Measurements from ENCODE around the gene TUBB8B. TPM values are rescaled to one million over a fixed set of nuclear protein-coding genes. Genes with fewer than 3 reads are reported as not detected.
"Not testable (repeated sequence)": the region's sequence is repeated elsewhere in the genome, so short reads cannot be mapped to it uniquely, and the experiment has no call there.

TUBB8B gene
- not detected in 2 replicates for total RNA-seq

- not testable (repeated sequence) for H3K27me3 ChIP-seq (ENCODE audit: control insufficient read depth, insufficient read depth, low read length)
These were observed at the start of gene TUBB8B for GRCh38 chr18:49176-49665. Gene TUBB8B, minus strand, starts transcription at chr18:49615. Its CDS starts 58 bp downstream, at chr18:49557.

GRCh38 chr18:97252-97914, 48.0 kb upstream of the TUBB8B start:
- not testable (repeated sequence) for H3K36me3 ChIP-seq (ENCODE audit: control insufficient read depth, insufficient read depth, low read length); H3K4me3 ChIP-seq (ENCODE audit: low read depth, low read length); H3K27me3 ChIP-seq (ENCODE audit: control insufficient read depth, insufficient read depth, low read length); DNase-seq (ENCODE audit: low read depth)

More at GRCh38 chr18:49176-49665, at the start of gene TUBB8B:
- not testable (repeated sequence) for H3K36me3 ChIP-seq (ENCODE audit: control insufficient read depth, insufficient read depth, low read length); H3K4me3 ChIP-seq (ENCODE audit: low read depth, low read length); DNase-seq (ENCODE audit: low read depth)

GRCh38 chr18:96767-97131, 47.3 kb upstream of the TUBB8B start:
- not testable (repeated sequence) for H3K36me3 ChIP-seq (ENCODE audit: control insufficient read depth, insufficient read depth, low read length); H3K4me3 ChIP-seq (ENCODE audit: low read depth, low read length); DNase-seq (ENCODE audit: low read depth); H3K27me3 ChIP-seq (ENCODE audit: control insufficient read depth, insufficient read depth, low read length)

GRCh38 chr18:96101-96766, 46.8 kb upstream of the TUBB8B start:
- not testable (repeated sequence) for H3K27me3 ChIP-seq (ENCODE audit: control insufficient read depth, insufficient read depth, low read length); H3K4me3 ChIP-seq (ENCODE audit: low read depth, low read length); DNase-seq (ENCODE audit: low read depth); H3K36me3 ChIP-seq (ENCODE audit: control insufficient read depth, insufficient read depth, low read length)

- DNase-seq (ENCODE audit: low read depth); H3K36me3 ChIP-seq (ENCODE audit: control insufficient read depth, insufficient read depth, low read length); H3K27me3 ChIP-seq (ENCODE audit: control insufficient read depth, insufficient read depth, low read length); H3K4me3 ChIP-seq (ENCODE audit: low read depth, low read length): not testable (repeated sequence)
These were observed 46.2 kb upstream of the TUBB8B start for GRCh38 chr18:95580-95979.

GRCh38 chr18:93897-94408, 44.5 kb upstream of the TUBB8B start:
- H3K27me3 ChIP-seq (ENCODE audit: control insufficient read depth, insufficient read depth, low read length); DNase-seq (ENCODE audit: low read depth); H3K4me3 ChIP-seq (ENCODE audit: low read depth, low read length); H3K36me3 ChIP-seq (ENCODE audit: control insufficient read depth, insufficient read depth, low read length): not testable (repeated sequence)

GRCh38 chr18:91561-91960, 42.1 kb upstream of the TUBB8B start:
- not testable (repeated sequence) for H3K36me3 ChIP-seq (ENCODE audit: control insufficient read depth, insufficient read depth, low read length); H3K27me3 ChIP-seq (ENCODE audit: control insufficient read depth, insufficient read depth, low read length); H3K4me3 ChIP-seq (ENCODE audit: low read depth, low read length); DNase-seq (ENCODE audit: low read depth)

GRCh38 chr18:90396-91193, 41.2 kb upstream of the TUBB8B start:
- H3K27me3 ChIP-seq (ENCODE audit: control insufficient read depth, insufficient read depth, low read length); H3K36me3 ChIP-seq (ENCODE audit: control insufficient read depth, insufficient read depth, low read length); DNase-seq (ENCODE audit: low read depth): not testable (repeated sequence)

GRCh38 chr18:89124-89523, 39.7 kb upstream of the TUBB8B start:
- not testable (repeated sequence) for H3K36me3 ChIP-seq (ENCODE audit: control insufficient read depth, insufficient read depth, low read length); H3K27me3 ChIP-seq (ENCODE audit: control insufficient read depth, insufficient read depth, low read length); DNase-seq (ENCODE audit: low read depth); H3K4me3 ChIP-seq (ENCODE audit: low read depth, low read length)

More at GRCh38 chr18:90396-91193, 41.2 kb upstream of the TUBB8B start:
- H3K4me3 ChIP-seq (ENCODE audit: low read depth, low read length): not testable (repeated sequence)

- H3K4me3 ChIP-seq (ENCODE audit: low read depth, low read length); H3K36me3 ChIP-seq (ENCODE audit: control insufficient read depth, insufficient read depth, low read length); DNase-seq (ENCODE audit: low read depth); H3K27me3 ChIP-seq (ENCODE audit: control insufficient read depth, insufficient read depth, low read length): not testable (repeated sequence)
These were observed 35.4 kb upstream of the TUBB8B start for GRCh38 chr18:84801-85200.

- H3K36me3 ChIP-seq (ENCODE audit: control insufficient read depth, insufficient read depth, low read length); DNase-seq (ENCODE audit: low read depth); H3K4me3 ChIP-seq (ENCODE audit: low read depth, low read length); H3K27me3 ChIP-seq (ENCODE audit: control insufficient read depth, insufficient read depth, low read length): not testable (repeated sequence)
These were observed 33.3 kb upstream of the TUBB8B start for GRCh38 chr18:82626-83209.

- H3K36me3 ChIP-seq (ENCODE audit: control insufficient read depth, insufficient read depth, low read length); DNase-seq (ENCODE audit: low read depth); H3K4me3 ChIP-seq (ENCODE audit: low read depth, low read length); H3K27me3 ChIP-seq (ENCODE audit: control insufficient read depth, insufficient read depth, low read length): not testable (repeated sequence)
These were observed 31.5 kb upstream of the TUBB8B start for GRCh38 chr18:80881-81280.

GRCh38 chr18:80202-80601, 30.8 kb upstream of the TUBB8B start:
- not testable (repeated sequence) for H3K27me3 ChIP-seq (ENCODE audit: control insufficient read depth, insufficient read depth, low read length); H3K4me3 ChIP-seq (ENCODE audit: low read depth, low read length); H3K36me3 ChIP-seq (ENCODE audit: control insufficient read depth, insufficient read depth, low read length); DNase-seq (ENCODE audit: low read depth)

- not testable (repeated sequence) for H3K27me3 ChIP-seq (ENCODE audit: control insufficient read depth, insufficient read depth, low read length); H3K36me3 ChIP-seq (ENCODE audit: control insufficient read depth, insufficient read depth, low read length); H3K4me3 ChIP-seq (ENCODE audit: low read depth, low read length); DNase-seq (ENCODE audit: low read depth)
These were observed 26.2 kb upstream of the TUBB8B start for GRCh38 chr18:75525-76160.
